ENCODE data around the gene TNRC6A.

DNA sequence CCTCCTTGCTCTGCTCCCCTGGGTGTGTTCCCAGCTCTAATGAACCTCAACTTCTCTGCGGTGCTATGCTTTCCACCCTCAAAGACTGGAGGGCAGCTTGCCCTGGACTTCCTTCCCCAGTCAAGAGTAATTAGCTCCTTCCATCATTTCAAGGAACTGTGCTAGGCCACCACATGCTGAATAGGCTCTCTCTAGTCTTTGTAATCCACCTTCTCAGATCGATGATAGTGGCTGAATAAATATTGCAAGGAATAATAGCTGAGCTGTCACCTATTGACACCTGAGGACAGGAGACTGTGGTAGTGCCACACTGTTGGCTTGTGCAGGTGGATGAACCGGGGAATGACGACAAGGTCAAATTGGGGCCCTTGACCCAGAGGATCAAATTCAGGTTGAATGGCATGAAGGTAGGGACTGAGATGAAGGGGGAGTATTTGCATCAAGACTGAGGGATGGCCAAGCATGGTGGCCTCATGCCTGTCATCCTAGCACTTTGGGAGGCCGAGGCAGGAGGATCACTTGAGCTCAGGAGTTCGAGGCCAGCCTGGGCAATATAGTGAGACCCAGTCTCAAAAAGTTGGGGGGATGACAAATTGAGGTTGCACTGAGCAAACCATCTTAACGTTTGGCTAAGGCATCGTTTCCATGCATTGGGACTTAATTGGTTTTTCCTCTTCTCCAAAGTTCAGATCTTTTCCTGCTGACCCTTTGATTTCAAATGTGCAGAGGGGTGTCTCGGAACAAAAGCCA lies 97.5 kb downstream of the TNRC6A start:
- TF ChIP-seq ZNF274 (IDR thresholded peaks at IDR 0.05; ENCODE audit: low read depth, low read length), result no peak
- TF ChIP-seq SUZ12 (IDR thresholded peaks at IDR 0.05; ENCODE audit: extremely low read depth, insufficient read depth, insufficient read length), result no peak
- no peak for TF ChIP-seq YY1 (IDR thresholded peaks at IDR 0.05; ENCODE audit: insufficient read depth, insufficient read length)

Measured in NT2/D1 (cell line).